Activated naive CD4-positive, alpha-beta T cell (primary cell): ENCODE data around the gene ZIC2.

Experiments used
- DNase-seq, 4 experiments: peaks; one replicate each; lab custom pipeline; 2025; lab: John Stamatoyannopoulos, UW

ZIC2 gene

GRCh38 chr13:99985886-99986527, 4.4 kb downstream of the ZIC2 start:
- no peak for DNase-seq

- DNase-seq: no peak
Measured at GRCh38 chr13:99986741-99987140, 5.2 kb downstream of the ZIC2 start.

- no peak for DNase-seq
Measured at GRCh38 chr13:99987154-99988019, 5.8 kb downstream of the ZIC2 start.

GRCh38 chr13:99988529-99989275, 7.1 kb downstream of the ZIC2 start:
- DNase-seq: no peak

DNA sequence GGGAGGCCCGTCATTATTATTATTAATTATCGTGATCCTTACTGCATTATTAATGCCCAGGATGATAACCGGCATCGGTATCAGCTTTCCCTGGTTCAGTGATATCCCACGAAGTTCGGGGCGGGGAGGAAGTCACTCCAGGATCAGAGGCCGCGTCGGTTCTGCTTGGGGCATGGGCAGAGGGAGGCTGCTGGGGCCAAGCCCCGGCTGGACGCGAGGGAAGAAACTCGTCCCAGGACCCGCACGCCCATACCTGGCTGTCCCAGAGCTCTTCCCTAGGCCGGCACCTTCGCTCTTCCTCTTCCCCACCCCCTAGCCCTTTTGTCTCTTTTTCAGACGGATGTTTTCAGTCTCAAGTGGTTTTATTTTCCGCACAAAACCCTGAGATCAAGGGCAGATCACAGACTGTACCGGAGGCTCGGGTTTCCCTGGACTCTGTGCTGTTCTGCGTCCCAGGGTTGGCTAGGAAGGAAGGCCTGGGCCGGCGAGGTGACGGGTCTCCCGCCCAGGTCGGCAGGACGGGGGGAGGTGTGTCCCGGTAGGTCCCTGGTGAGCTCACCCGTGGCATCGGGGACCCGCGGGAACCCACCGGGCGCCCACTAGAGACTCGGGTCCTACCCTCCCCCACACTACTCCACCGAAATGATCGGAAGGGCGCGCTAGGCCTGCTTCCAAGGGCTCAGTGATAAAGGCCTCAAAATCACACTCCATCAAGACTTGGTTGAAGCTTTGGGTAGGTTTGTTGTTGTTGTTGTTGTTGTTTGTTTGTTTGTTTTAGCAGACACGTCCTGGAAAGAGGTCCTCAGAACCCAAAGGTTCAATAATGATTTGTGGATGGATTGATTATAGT, 7.9 kb downstream of the ZIC2 start:
- DNase-seq: no peak

DNA sequence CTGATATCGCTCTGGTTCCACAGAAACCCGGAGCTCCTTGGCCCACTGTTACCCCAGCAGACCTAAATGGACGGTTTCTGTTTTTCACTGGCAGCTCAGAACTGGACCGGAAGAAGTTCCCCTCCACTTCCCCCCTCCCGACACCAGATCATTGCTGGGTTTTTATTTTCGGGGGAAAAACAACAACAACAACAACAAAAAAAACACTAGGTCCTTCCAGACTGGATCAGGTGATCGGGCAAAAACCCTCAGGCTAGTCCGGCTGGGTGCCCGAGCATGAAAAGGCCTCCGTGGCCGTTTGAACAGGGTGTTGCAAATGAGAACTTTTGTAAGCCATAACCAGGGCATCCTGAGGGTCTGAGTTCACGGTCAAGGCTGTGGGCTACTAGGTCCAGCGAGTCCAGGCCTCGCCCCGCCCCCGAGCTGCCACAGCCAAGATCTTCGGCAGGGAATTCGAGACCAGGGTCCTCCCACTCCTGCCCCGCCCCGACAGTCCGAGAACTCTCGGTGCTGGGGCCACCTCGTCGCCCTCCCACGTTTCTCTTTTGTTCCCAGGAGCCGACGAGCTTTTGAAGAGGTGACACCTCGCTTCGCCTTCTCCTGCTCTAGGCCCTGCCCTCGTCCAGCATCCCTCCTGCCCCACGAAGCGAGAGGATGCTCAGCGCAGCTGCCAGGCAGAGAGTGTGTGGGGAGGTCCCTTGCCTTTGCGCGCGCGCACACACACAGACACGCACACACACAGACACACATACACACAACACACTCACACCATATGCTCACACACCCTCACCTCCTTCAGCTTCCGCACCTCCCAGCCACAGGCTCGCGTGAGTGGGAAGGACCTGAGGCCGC, 8.8 kb downstream of the ZIC2 start:
- no peak for DNase-seq

DNA sequence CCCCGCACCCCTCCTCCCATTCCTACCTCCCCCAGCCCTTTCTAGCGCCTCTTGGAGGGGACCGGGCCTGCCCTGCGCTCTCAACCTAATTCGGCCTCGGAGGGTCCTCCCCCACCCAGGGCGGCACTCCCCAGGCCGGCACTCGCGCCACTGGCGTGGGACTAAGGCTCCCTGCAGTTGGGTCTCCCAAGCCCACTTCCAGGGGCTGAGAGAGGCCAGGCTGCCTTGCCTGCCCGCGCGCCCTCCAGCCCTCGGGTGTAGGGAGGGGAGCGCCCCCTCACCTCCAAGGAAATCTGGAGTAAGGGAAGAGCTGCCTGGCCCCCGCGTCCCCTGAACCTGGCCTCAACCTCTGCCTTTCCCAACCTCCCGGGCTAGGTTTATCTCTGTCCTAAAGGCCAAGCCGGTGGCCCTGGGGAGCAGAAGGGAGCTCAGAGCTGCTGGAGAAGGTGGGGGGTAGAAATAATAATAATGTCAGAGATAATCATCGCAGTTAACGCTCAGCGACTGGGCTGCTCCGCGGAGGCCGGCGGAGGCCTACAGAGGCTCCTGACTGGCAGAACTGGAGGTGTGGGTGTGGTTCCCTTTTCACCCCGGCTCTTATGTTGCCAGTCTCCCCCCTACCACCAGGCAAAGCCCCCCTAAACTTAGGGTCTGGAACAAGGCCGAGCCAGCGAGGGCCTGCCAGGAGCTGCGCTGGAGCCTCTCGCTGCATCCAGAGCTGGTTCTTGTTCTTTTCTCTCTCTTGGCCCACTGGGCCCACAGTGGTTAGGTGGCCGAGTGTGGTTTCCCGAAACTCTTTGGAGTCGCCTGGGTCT, 9.6 kb downstream of the ZIC2 start:
- no peak for DNase-seq

DNA sequence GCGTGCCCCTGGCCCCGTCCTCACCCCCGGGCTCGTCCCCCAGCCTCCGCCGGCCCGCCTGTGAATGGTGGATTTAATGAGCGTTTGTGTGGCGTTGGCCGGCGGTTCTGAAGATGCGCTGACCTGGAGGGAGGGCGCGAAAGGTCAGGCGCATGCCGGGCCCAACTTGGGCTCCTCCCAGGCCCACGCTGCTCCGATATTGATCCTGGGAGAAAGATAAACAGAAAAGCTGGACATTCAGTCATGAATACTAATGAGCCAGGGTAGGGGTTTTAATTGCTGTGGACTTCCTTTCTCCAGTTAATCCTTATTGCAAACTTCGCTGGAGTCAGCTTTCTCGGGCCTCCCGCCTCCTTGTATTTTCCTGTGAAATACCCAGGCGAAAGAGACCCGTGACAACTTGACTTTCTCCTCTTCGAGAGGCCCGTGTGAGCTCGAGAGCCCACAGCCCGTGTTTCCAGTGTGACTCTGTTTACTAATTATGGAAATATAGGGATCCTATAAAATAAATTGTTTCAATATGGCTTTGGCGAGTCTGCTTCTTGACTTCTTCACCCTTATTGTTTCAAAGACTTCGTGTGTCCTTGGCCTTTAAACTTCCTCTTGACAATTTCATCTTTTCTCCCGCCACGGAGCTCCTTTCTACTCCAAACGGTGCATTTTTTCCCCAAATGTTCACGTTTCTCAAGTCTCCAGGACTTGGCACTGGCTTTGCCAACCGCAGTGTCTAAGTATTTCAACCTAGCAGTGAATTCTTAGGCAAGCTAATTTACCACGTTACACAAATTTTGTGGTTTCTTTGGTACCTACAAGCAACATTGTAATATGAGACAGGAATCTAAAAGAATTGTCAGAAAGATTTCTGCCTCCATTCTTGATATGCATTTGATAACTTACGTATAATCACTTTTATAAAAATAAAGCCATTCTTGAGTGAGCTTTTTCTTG, 10.5 kb downstream of the ZIC2 start:
- no peak for DNase-seq

- no peak for DNase-seq
Measured at GRCh38 chr13:99992949-99993351, 11.4 kb downstream of the ZIC2 start.

GRCh38 chr13:99993660-99994637, 12.4 kb downstream of the ZIC2 start:
- no peak for DNase-seq

GRCh38 chr13:99994638-99995020, 13.0 kb downstream of the ZIC2 start:
- DNase-seq: no peak

GRCh38 chr13:99995104-99995588, 13.6 kb downstream of the ZIC2 start:
- DNase-seq: no peak

- DNase-seq: no peak
Measured at GRCh38 chr13:99995589-99996380, 14.2 kb downstream of the ZIC2 start.

DNA sequence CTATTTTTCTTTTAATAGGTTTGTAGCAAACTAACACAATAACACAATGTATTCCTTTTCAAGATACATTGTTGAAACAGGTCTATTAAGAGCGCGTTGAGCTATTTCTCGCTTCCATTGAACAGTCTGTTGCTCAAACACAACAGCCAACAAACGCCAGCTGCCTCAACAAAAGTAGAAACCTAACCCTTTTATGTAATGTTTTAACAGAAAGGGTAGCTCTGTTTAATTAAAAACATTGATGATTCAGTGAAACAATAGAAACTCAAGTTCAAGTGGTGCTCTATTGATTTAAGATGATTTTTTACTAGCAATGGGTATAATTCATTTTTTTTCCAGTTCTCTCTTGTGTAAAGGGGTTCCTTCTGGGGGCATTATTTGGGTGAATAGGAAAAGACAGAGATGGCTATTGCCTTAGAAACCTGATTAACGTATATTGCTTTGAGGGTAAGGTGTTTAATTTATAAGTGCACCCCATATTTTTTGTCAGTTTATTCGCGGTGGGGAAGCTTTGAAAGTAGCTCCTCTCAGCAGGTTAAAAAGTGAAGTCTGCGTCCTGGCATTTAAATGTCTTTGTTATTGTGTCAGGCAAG, 14.9 kb downstream of the ZIC2 start:
- no peak for DNase-seq

- DNase-seq: no peak
Measured at GRCh38 chr13:99997702-99998214, 16.2 kb downstream of the ZIC2 start.

- no peak for DNase-seq
Measured at GRCh38 chr13:99998261-99998660, 16.7 kb downstream of the ZIC2 start.
